Activated CD4-positive, alpha-beta memory T cell treated with anti-CD3 and anti-CD28 coated beads for 36 hours (primary cell): Measurements from ENCODE around the gene SH3D21. TPM values are rescaled to one million over a fixed set of nuclear protein-coding genes. Genes with fewer than 3 reads are reported as not detected.
A peak's percentile ranks its signal among the peaks of the same experiment; 100 is the strongest.

ENCODE experiments used
- CTCF ChIA-PET: fragments of 350-600 bp; sonication (Branson Sonifier 250); formaldehyde crosslinking; loops from one replicate; lab custom pipeline; 2021; ENCODE audit warnings: antibody characterized with exemption, inconsistent platforms; lab: Charles Lee
- POLR2A ChIA-PET: fragments of 350-600 bp; sonication (Branson Sonifier 250); formaldehyde crosslinking; loops from one replicate; lab custom pipeline; 2021; ENCODE audit warnings: antibody characterized with exemption; lab: Charles Lee
- DNase-seq: peaks from one replicate; pipeline ENCODE4 v3.0.0-alpha.2; 2020
- H3K27ac Mint-ChIP-seq: one replicate; pipeline ENCODE4 v1.8.0; 2021; ENCODE audit warnings: mixed read lengths
- H3K27me3 Mint-ChIP-seq: one replicate; pipeline ENCODE4 v1.8.0; 2021; ENCODE audit warnings: mixed read lengths
- H3K36me3 Mint-ChIP-seq: one replicate; pipeline ENCODE4 v1.8.0; 2021; ENCODE audit warnings: mixed read lengths
- H3K4me1 Mint-ChIP-seq: one replicate; pipeline ENCODE4 v1.8.0; 2021; ENCODE audit warnings: low read depth, mixed read lengths
- H3K4me3 Mint-ChIP-seq: one replicate; pipeline ENCODE4 v1.8.0; 2021; ENCODE audit warnings: mild to moderate bottlenecking, mixed read lengths
- H3K9me3 Mint-ChIP-seq: one replicate; pipeline ENCODE4 v1.8.0; 2021; ENCODE audit warnings: mixed read lengths
- intact Hi-C: fragments of 100-400 bp; cut with micrococcal nuclease; formaldehyde crosslinking; loops from one replicate; pipeline ENCODE4 v1.15.1; 2023
- total RNA-seq, 2 experiments: library from RNA; stranded (reverse); gene quantifications; one replicate each; pipeline ENCODE4 v1.2.3, GENCODE V29; 2021

SH3D21 gene
- total RNA-seq, 2 experiments from 2014 or later, result 16.9 to 18.1 TPM

DNA sequence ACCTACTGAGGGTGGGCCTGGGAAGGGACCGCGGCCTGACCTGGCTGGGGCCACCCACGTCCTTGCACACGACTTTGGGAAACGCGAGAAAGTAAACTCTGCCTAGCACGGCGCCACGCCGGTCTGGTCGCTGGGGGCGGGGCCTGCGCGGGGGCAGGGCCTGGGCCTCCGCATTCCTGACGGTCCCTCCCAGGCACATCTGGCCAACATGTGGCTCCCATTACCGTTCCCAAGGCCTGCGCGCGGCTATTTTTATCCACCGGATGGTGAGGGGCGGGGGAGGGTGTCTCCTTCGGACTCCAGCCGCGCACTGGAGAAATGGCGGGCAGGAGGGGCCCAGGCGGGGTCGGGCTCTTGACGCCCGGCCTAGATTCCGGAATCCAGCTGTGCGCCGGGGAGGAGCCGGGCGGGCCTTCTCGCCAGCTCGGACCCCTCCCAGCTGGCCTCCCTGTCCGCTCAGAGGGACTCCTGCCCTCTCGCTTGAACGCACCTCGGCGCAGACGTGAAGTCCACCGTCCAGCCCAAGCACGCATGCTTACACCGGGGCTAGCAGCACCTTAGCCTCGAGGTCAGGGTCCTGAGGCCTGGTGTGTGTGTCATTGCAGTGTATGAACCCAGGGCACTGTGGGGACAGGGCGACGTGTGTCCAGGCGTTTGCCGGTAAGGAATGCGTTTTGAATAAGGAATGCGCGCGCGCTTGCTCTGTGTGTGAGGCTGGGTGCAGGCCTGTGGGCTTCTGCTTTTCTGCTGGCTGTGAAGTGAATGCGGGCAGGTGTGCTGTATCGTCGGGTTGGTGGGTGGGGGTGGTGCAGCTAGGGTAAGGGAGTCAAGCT is 15.2 kb downstream of the SH3D21 start:
- peak overlapping the region; percentile 35 for H3K4me3 Mint-ChIP-seq
- DNase-seq, result peak; percentile 48
- CTCF ChIA-PET, result interaction anchor here (0.9 to 1.6 kb wide), 2 partner anchors 21 kb away, joined by 4 read pairs; no protein-coding TSS in a partner anchor
- no peaks in the 10 kb centered on the region for H3K9me3 Mint-ChIP-seq
- intact Hi-C loops, result no loop called here
- POLR2A ChIA-PET, result interaction anchor here (4.9 kb wide), 1 partner anchor 15 kb away, joined by 26 read pairs; the partner anchor contains the start of gene SH3D21
- no peak overlapping the region for H3K27ac Mint-ChIP-seq
- H3K27me3 Mint-ChIP-seq, result no peaks in the 10 kb centered on the region
- peaks cover 21% of the 10 kb centered on the region for H3K4me1 Mint-ChIP-seq
- H3K36me3 Mint-ChIP-seq, result peaks cover 3% of the 10 kb centered on the region

DNA sequence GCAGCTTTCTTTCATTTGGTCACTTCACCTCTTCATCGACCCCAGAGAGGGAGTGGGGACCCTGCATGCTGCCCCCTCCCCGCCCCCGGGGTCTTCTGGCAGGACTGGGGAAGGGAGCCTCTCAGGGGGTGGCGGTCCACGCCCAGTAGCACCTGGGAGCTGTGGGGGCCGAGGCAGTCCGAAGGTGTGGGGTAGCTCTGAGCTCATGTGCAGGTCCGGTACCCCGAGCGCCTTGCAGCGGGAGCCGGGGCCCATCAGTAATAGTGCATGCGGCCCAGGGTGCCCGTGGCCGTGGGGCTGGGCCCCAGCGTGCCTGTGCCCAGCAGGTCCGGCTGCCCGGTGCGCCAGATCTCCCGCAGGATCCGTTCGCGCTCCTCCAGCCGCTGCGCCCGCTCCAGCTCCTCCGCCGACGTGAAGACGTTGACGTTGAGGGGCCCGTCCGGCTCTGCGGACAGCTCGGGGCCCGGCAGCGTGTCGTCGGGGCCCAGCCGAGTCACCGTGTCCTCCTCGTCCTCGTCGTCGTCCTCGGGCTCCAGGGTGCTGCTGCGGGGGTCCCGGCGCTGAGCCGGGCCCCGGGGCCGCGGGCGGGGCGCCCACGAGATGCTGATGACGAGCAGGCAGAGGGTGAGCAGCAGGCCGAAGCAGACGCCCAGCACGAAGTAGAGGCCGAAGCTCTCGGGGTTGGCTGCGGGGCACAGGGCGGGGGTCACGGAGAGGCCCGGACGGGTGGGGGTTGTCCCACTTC is 16.0 kb downstream of the SH3D21 start:
- H3K36me3 Mint-ChIP-seq, result peaks cover 3% of the 10 kb centered on the region
- no peaks in the 10 kb centered on the region for H3K27me3 Mint-ChIP-seq
- H3K9me3 Mint-ChIP-seq, result no peaks in the 10 kb centered on the region
- H3K4me1 Mint-ChIP-seq, result peaks cover 21% of the 10 kb centered on the region
- intact Hi-C loops, result no loop called here
- peak overlapping the region; percentile 69 for H3K4me3 Mint-ChIP-seq
- ChIA-PET CTCF (interaction anchor here (1.3 to 1.4 kb wide), 2 partner anchors 22 to 98 kb away, joined by 4 to 6 read pairs; no protein-coding TSS in a partner anchor), POLR2A (interaction anchor here (0.7 to 4.9 kb wide), 5 partner anchors 16 to 173 kb away, joined by 3 to 26 read pairs (median 4); partner anchors contain the start of genes SH3D21, THRAP3 and TRAPPC3)
- DNase-seq, result no peak
- no peak overlapping the region for H3K27ac Mint-ChIP-seq

DNA sequence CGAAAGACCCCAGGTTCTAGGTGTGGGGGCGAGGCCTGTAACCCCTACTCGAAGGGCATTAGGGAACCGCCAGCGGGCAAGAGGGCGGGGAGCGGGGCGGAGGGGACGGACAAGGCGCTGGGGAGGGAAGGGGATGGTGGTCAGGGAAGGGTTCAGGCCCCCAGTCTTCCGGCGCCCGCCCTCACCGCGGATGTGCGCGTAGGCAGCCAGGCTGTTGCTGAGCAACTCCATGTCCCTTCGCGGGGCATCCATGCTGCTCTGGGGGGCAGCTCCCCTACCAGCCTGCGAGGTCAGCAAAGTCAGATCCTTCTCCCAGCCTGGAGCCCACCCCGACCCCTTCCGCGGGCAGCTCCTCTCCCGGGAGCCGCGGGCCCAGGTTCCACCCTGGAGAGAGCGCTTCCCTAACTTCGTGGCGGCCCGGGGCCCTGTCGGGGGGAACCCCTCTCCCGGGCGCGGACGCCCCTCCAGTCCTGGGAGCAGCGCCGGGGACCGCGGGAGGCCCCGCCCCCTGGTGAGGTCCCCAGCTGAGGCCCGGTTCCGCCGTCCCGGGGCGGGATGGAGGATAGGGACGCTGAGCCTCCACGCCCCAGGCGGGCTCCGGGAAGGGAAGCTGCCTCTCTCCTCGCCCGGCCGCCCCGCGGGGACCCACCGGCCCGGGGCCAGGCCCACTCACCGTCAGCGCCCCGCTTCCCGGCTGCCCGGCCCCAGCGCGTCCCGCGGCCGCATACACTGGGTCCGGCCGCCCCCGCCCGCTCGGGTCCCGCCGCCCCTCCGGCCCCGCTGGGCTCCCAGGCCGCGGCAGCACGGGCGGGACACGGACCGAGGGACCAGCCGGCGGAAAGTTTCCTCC is 16.8 kb downstream of the SH3D21 start:
- H3K4me3 Mint-ChIP-seq, result peak overlapping the region; percentile 69
- peaks cover 3% of the 10 kb centered on the region for H3K36me3 Mint-ChIP-seq
- no peaks in the 10 kb centered on the region for H3K27me3 Mint-ChIP-seq
- no peaks in the 10 kb centered on the region for H3K9me3 Mint-ChIP-seq
- peaks cover 21% of the 10 kb centered on the region for H3K4me1 Mint-ChIP-seq
- peak overlapping the region; percentile 49 for H3K27ac Mint-ChIP-seq
- DNase-seq, result peak; percentile 66
- ChIA-PET POLR2A (interaction anchor here (0.7 to 4.9 kb wide), 7 partner anchors 16 to 174 kb away, joined by 3 to 26 read pairs (median 4); partner anchors contain the start of genes SH3D21, THRAP3 and TRAPPC3), CTCF (interaction anchor here (0.7 to 1.4 kb wide), 5 partner anchors 23 to 188 kb away, joined by 3 to 6 read pairs (median 3); no protein-coding TSS in a partner anchor)
- intact Hi-C loops, result loop anchor here (1.0 kb wide), 1 partner anchor 17 kb away; the partner anchor contains the start of gene SH3D21

DNA sequence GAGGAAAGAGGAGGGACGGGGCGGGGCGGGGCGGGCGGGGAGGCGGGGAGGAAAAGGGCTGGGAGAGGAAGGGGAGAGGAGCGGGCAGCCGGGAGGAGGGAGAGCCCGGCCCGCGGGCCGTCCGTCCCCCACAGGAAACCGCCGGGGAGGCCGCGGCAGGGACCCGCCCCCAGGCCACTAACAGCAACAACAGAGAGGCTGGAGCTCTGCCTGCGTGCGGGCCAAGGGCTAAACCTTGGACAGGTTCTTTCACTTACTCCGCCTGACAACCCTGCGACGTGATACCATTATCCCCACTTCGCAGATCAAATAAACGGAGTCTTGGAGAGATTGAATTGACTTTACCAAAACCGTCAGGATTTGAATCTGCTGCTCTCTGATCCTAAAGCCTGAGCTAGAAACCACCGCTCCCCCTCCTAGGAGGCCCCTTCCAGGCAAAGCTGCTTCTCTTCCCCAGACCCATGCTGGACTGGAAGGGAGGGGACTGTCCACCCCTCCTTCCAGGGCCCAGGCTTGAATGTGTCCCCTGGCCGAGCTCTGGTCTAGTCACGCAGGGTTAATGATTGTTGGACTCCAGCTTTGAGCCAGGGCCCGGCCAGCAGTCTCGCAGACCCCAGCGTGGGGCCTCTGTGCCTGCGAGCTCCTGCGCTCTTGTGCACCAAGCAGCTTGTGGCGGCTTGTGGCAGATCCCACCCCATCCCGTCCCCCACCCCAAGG is 17.6 kb downstream of the SH3D21 start, which contains the start of gene EVA1B:
Gene EVA1B, minus strand, starts transcription at position 10 of the 717 bp plus-strand sequence. CDS start 608 bp downstream, outside the sequence.
- peak within 1 kb of the TSS; percentile 49 for H3K27ac Mint-ChIP-seq
- no peaks in the 10 kb centered on the region for H3K27me3 Mint-ChIP-seq
- POLR2A ChIA-PET, result interaction anchor here (0.5 to 4.9 kb wide), 7 partner anchors 17 to 174 kb away, joined by 3 to 26 read pairs (median 4); partner anchors contain the start of genes SH3D21 and TRAPPC3
- DNase-seq, result peak; percentile 77
- H3K4me3 Mint-ChIP-seq, result peak within 1 kb of the TSS; percentile 73
- no peaks in the 10 kb centered on the region for H3K9me3 Mint-ChIP-seq
- H3K36me3 Mint-ChIP-seq, result peaks cover 3% of the 10 kb centered on the region
- CTCF ChIA-PET, result interaction anchor here (0.7 to 1.4 kb wide), 5 partner anchors 23 to 189 kb away, joined by 3 to 6 read pairs (median 3); no protein-coding TSS in a partner anchor
- H3K4me1 Mint-ChIP-seq, result peaks cover 21% of the 10 kb centered on the region
- intact Hi-C loops, result loop anchor here (1.0 kb wide), 1 partner anchor 17 kb away; the partner anchor contains the start of gene SH3D21

DNA sequence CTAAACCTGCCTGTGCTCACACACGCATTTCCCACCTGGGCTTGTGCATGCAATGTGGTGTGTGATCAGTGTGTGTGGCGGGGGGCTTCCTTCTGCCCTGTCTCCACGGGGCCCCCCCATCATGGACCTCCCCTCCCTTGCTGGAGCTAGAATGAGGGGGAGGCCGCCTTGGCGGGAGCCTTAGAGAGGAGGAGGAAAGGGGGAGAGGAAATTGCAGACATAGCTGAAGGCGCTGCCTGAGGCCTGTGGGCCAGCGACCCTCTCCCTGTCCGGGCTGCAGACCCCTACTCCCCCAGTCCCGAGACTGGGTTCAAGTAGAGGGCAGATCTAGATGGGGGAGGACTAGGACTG is 18.2 kb downstream of the SH3D21 start:
- Mint-ChIP-seq H3K27me3 (no peaks in the 10 kb centered on the region), H3K27ac (no peak overlapping the region), H3K4me3 (peak overlapping the region; percentile 73), H3K36me3 (peaks cover 3% of the 10 kb centered on the region), H3K4me1 (peaks cover 21% of the 10 kb centered on the region), H3K9me3 (no peaks in the 10 kb centered on the region)
- no peak for DNase-seq
- POLR2A ChIA-PET, result interaction anchor here (0.5 to 4.9 kb wide), 5 partner anchors 18 to 162 kb away, joined by 3 to 26 read pairs (median 5); partner anchors contain the start of gene SH3D21
- CTCF ChIA-PET, result interaction anchor here (1.2 kb wide), 1 partner anchor 44 kb away, joined by 3 read pairs; no protein-coding TSS in a partner anchor
- intact Hi-C loops, result no loop called here

DNA sequence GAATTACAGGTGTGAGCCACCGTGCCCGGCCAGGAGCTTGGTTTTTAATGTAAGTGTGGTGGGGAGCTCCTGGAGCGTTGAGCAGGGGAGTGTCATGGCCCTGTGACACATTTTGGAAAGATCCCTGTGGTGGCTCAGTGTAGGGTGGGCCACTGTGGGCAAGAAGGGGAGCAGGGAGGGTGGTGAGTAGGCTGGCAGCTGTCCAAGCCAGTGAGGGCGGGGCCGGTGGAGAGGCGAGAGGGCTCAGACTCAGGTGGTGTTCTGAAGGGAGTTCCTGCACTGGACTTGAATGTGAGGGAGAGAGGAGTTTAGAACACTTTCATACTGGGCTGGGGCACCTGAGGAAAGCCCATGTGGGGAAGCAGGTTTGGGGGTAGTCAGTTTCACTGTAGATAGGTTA is 20.3 kb downstream of the SH3D21 start:
- no peaks in the 10 kb centered on the region for H3K27me3 Mint-ChIP-seq
- no peak overlapping the region for H3K4me3 Mint-ChIP-seq
- H3K9me3 Mint-ChIP-seq, result no peaks in the 10 kb centered on the region
- peaks cover 3% of the 10 kb centered on the region for H3K36me3 Mint-ChIP-seq
- H3K27ac Mint-ChIP-seq, result no peak overlapping the region
- ChIA-PET POLR2A (no interaction called here), CTCF (interaction anchor here (0.6 kb wide), 1 partner anchor 16 kb away, joined by 3 read pairs; no protein-coding TSS in a partner anchor)
- H3K4me1 Mint-ChIP-seq, result peaks cover 15% of the 10 kb centered on the region
- DNase-seq, result peak; percentile 11
- intact Hi-C loops, result no loop called here

DNA sequence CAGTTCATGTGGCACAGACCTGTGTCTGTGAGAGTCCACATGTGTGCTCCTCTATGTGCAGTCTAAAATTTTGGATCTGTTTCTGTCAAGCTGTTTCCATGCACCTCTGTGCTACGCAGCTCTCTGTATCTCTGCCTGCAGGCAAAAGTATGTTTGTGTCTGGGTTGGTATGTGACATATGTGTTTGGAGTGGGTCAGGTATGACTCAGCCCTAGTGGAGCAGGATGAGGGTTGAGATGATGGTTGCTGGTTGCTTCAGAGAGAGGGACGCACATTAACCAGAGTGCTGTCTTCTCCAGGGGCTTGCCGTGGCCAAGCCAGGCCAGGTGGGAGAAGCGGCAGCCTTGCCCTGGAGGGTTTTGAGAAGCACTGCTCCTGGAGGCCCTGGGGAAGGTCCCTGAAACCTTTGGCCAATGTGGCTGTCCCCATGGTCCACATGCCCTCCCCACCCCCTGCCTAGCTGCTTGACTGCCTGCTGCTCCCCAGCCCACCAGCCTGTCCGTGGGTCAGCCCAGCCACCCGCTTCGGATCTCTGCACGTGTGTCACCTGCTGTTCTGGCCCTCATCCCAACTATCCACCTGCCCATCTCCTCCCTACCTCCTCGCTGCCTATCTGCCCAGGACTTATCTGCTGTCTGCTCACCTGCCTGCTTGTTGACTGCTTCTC is 21.4 kb downstream of the SH3D21 start:
- H3K27ac Mint-ChIP-seq, result no peak overlapping the region
- peaks cover 10% of the 10 kb centered on the region for H3K4me1 Mint-ChIP-seq

DNA sequence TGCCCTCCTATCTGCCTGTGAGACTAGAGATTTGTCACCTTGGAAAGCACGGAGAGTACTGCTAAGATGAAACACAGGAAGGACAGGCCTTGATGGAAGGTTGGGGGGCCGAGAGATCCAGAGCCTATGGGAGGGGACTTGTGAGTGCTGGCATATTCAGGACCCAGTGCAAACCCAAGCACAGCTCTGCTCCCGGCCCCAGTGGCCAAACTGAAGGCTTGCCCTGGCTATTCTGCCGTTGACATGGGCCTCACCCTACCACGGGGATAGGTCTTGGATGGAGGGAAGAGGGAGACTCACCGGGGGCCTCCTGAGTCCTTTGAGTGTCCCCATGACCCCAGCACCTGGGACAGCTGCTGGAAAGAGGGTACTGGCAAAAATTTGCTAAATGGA is 21.9 kb downstream of the SH3D21 start:
- H3K27me3 Mint-ChIP-seq, result no peaks in the 10 kb centered on the region
- no peaks in the 10 kb centered on the region for H3K36me3 Mint-ChIP-seq
- H3K4me3 Mint-ChIP-seq, result no peak overlapping the region
- H3K9me3 Mint-ChIP-seq, result no peaks in the 10 kb centered on the region
- ChIA-PET POLR2A (no interaction called here), CTCF (no interaction called here)
- intact Hi-C loops, result no loop called here
- DNase-seq, result no peak
- H3K4me1 Mint-ChIP-seq, result peaks cover 10% of the 10 kb centered on the region
- no peak overlapping the region for H3K27ac Mint-ChIP-seq

More for the DNA sequence above, 21.4 kb downstream of the SH3D21 start:
- POLR2A ChIA-PET, result no interaction called here
- H3K9me3 Mint-ChIP-seq, result no peaks in the 10 kb centered on the region
- H3K36me3 Mint-ChIP-seq, result no peaks in the 10 kb centered on the region
- DNase-seq, result no peak
- CTCF ChIA-PET, result no interaction called here
- intact Hi-C loops, result no loop called here
- no peaks in the 10 kb centered on the region for H3K27me3 Mint-ChIP-seq
- no peak overlapping the region for H3K4me3 Mint-ChIP-seq

DNA sequence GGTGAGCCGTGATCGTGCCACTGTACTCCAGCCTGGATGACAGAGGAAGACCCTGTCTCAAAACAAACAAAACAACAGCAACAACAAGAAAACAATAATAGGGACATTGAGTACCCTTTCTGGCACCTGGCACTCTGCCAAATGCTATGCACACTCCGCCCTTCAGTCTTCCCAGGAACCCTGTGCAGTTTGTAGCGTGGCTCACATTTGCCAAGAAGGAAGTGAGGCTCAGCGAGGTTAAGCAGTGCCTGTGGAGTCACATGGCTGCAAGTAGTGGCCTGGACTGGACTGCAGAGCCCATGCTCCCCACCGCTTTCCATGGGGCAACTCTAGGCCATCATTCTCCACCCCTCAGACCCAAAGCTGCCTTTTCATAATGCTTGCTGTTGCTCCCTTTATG is 22.5 kb downstream of the SH3D21 start:
- Mint-ChIP-seq H3K27ac (no peak overlapping the region), H3K4me1 (peaks cover 9% of the 10 kb centered on the region), H3K27me3 (no peaks in the 10 kb centered on the region), H3K36me3 (no peaks in the 10 kb centered on the region), H3K4me3 (no peak overlapping the region), H3K9me3 (no peaks in the 10 kb centered on the region)
- ChIA-PET CTCF (no interaction called here), POLR2A (no interaction called here)
- intact Hi-C loops, result no loop called here
- DNase-seq, result no peak

DNA sequence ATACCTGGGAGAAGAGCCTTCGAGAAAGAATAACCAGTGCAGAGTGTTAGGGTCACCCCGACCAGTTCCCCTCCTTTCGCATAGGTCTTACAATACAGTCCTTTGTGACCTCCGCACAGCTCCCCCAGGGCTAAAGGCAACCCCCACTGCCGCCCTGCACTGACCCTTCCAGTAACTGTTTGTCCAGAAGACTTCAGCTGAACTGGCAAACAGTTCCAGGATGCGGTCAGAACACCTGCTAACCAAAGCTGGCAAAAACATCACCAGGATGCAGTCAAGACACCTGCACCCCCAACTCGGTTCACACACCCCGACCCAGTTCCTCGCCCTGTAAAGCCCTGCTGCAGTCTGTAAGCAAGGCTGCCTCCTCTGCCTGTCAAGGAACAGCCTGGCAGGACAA is 23.6 kb downstream of the SH3D21 start:
- Mint-ChIP-seq H3K9me3 (no peaks in the 10 kb centered on the region), H3K4me1 (peaks cover under 1% of the 10 kb centered on the region), H3K27ac (no peak overlapping the region), H3K36me3 (no peaks in the 10 kb centered on the region), H3K27me3 (no peaks in the 10 kb centered on the region), H3K4me3 (no peak overlapping the region)
- intact Hi-C loops, result no loop called here
- ChIA-PET POLR2A (interaction anchor here (0.9 kb wide), 1 partner anchor 82 kb away, joined by 3 read pairs; no protein-coding TSS in a partner anchor), CTCF (interaction anchor here (0.7 kb wide), 1 partner anchor 13 kb away, joined by 4 read pairs; no protein-coding TSS in a partner anchor)
- DNase-seq, result no peak
